GM18868 (cell line): ENCODE measurements around the gene SPECC1L.

Source experiments
- ATAC-seq: cut with Tn5 transposase; IDR thresholded peaks from one replicate; pipeline ENCODE4 v1.9.1; 2021; ENCODE audit warnings: mild to moderate bottlenecking, moderate library complexity; ENCODE audit not compliant: unreplicated experiment

SPECC1L gene

DNA sequence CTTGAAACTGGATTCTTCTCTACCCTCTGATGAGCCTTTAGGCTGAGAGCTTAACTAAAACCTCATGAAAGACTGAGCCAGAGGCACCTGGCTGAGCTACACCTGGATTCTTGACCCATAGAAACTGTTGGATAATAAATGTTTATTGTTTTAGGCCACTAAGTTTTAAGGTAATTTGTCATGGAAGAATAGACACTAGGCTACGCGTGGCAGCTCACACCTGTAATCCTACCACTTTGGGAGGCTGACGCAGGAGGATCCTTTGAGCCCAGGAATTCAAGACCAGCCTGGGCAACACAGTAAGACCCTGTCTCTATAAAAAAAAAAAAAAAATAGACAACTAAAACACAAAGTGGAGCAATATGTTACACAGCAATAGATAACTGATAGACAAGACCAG, 195.3 kb downstream of the SPECC1L start:
- ATAC-seq, result no peak

- no peak for ATAC-seq
Observed at GRCh38 chr22:24466716-24467328, 196.2 kb downstream of the SPECC1L start.

- no peak for ATAC-seq
Observed at GRCh38 chr22:24467340-24467739, 196.7 kb downstream of the SPECC1L start.
